Measurements from ENCODE around the gene GPR132. TPM values are rescaled to one million over a fixed set of nuclear protein-coding genes. Genes with fewer than 3 reads are reported as not detected.
A peak's percentile ranks its signal among the peaks of the same experiment; 100 is the strongest.

Gene GPR132
- total and polyA plus RNA-seq, 10 of the 15 experiments (the other 5 are each of a cell fraction or from before 2014, with no cell fraction given), result 1.9 to 49.3 (median 20.4) TPM

DNA sequence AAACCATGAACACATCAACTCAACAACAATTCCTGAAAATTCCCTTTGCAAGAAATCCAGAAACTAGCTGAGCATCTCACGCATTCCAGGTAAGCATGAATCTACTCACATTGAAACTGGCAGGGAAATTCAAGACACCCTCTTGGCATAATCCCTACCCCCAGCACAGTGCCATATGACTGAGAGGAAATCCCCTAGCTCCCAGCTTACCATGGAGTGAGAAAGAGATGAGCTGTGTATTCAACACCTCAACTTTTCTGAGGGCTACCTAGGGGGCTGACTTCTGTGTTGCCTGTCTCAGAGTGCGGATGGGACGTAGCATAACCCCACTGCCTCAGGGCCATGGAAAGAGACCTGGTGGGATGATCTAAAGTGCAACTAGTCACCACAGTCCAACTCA, 37.7 kb upstream of the GPR132 start:
- no peaks in the 10 kb centered on the region for H3K4me1 ChIP-seq (ENCODE audit: control insufficient read depth, insufficient read depth, low read length)
- H3K9ac ChIP-seq (ENCODE audit: control insufficient read depth, insufficient read depth, low read length), result no peak overlapping the region
- RAD21 ChIA-PET (ENCODE audit: unreplicated experiment), result no interaction called here
- no peak overlapping the region for H2AFZ ChIP-seq (ENCODE audit: control insufficient read depth, low read depth, low read length)
- FAIRE-seq (no peak), ATAC-seq (peak; percentile 61), DNase-seq (ENCODE audit: low read depth, low spot score) (no peak)
- no peak for TF ChIP-seq ATF3 (IDR thresholded peaks at IDR 0.05; ENCODE audit: borderline replicate concordance, extremely low read depth, low read depth, low read length)
- no peak for TF ChIP-seq RCOR1 (conservative IDR thresholded peaks at IDR 0.05; ENCODE audit: low read depth, low read length)
- no peak for TF ChIP-seq NRF1 (conservative IDR thresholded peaks at IDR 0.05; ENCODE audit: low read depth, low read length)
- no peak for TF ChIP-seq BMI1 (IDR thresholded peaks at IDR 0.05; ENCODE audit: borderline replicate concordance)
- TF ChIP-seq SREBF1 (IDR thresholded peaks at IDR 0.05; ENCODE audit: low read length), result no peak
- TF ChIP-seq NFIC (IDR thresholded peaks at IDR 0.05; ENCODE audit: low read depth, low read length), result no peak
- no peak for TF ChIP-seq MXI1 (IDR thresholded peaks at IDR 0.05; ENCODE audit: low read depth, low read length)
- no peak for TF ChIP-seq HDAC6 (IDR thresholded peaks at IDR 0.05; ENCODE audit: unreplicated experiment)
- TF ChIP-seq SMAD1 (IDR thresholded peaks at IDR 0.05; ENCODE audit: low read depth, partially characterized antibody), result no peak
- TF ChIP-seq, protein P1, sequence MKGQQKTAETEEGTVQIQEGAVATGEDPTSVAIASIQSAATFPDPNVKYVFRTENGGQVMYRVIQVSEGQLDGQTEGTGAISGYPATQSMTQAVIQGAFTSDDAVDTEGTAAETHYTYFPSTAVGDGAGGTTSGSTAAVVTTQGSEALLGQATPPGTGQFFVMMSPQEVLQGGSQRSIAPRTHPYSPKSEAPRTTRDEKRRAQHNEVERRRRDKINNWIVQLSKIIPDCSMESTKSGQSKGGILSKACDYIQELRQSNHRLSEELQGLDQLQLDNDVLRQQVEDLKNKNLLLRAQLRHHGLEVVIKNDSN (IDR thresholded peaks at IDR 0.05; ENCODE audit: borderline replicate concordance, extremely low read length, insufficient read depth, low read depth, low read length), result no peak
- TF ChIP-seq SRF (IDR thresholded peaks at IDR 0.05; ENCODE audit: low read depth in 2 of 2, low read length in 2 of 2), result no peak
- no peak for TF ChIP-seq MTA2 (IDR thresholded peaks at IDR 0.05; ENCODE audit: low read depth)
- no peak for TF ChIP-seq USF2 (IDR thresholded peaks at IDR 0.05; ENCODE audit: borderline replicate concordance, low read depth, low read length)
- no peak for TF ChIP-seq TCF3 (IDR thresholded peaks at IDR 0.05; ENCODE audit: borderline replicate concordance, insufficient read depth, low read depth, low read length)
- TF ChIP-seq DPF2 (IDR thresholded peaks at IDR 0.05), result no peak
- no peak for TF ChIP-seq PML (IDR thresholded peaks at IDR 0.05; ENCODE audit: low read length)
- no peak for TF ChIP-seq FOS (IDR thresholded peaks at IDR 0.05; ENCODE audit: borderline replicate concordance, extremely low read depth, insufficient read length)
- no peak for TF ChIP-seq JUNB (IDR thresholded peaks at IDR 0.05)
- TF ChIP-seq ZBTB33 (IDR thresholded peaks at IDR 0.05), result no peak
- no peak for TF ChIP-seq SPI1 (IDR thresholded peaks at IDR 0.05; ENCODE audit: borderline replicate concordance, insufficient read depth, low read depth, low read length)
- no peaks in the 10 kb centered on the region for H3K36me3 ChIP-seq (ENCODE audit: control insufficient read depth in 2 of 2, insufficient read depth in 2 of 2, low read length in 1 of 2)
- no peaks in the 10 kb centered on the region for H3K79me2 ChIP-seq (ENCODE audit: control insufficient read depth, insufficient read depth, low read length)
- CTCF ChIA-PET, result interaction anchor here (0.6 to 1.4 kb wide), 3 partner anchors 9 to 186 kb away, joined by 4 to 7 read pairs (median 4); no protein-coding TSS in a partner anchor
- SMC1A ChIA-PET (ENCODE audit: uncharacterized antibody, unreplicated experiment), result no interaction called here
- peaks cover 4% of the 10 kb centered on the region for H3K9me3 ChIP-seq (replicated peaks; ENCODE audit: control insufficient read depth, insufficient read depth, low read length)
- WGBS (ENCODE audit: insufficient coverage, insufficient replicate concordance, low lambda C conversion rate, missing lambda C conversion rate), result 59% methylated on average over 3 of the region's 3 CpGs
- no TSS peak for BruUV-seq (replicated peaks)
- in situ Hi-C loops (cut with MboI), result no loop called here
- H4K20me1 ChIP-seq (ENCODE audit: control insufficient read depth, insufficient read depth), result no peaks in the 10 kb centered on the region
- no peak overlapping the region for H3K4me3 ChIP-seq
- H3K27ac ChIP-seq (ENCODE audit: control insufficient read depth, insufficient read depth), result no peak overlapping the region
- H3K27me3 ChIP-seq (replicated peaks in 1 of 2; ENCODE audit: control insufficient read depth in 2 of 2, insufficient read depth in 2 of 2, low read length in 1 of 2), result no peaks in the 10 kb centered on the region
- POLR2A ChIA-PET, result no interaction called here
- intact Hi-C loops (cut with micrococcal nuclease; ENCODE audit: unreplicated experiment), result no loop called here
- H3K4me2 ChIP-seq (ENCODE audit: control insufficient read depth, insufficient read depth), result no peak overlapping the region
